SK-N-SH (cell line): Measurements from ENCODE around the gene KYNU. TPM values are rescaled to one million over a fixed set of nuclear protein-coding genes. Genes with fewer than 3 reads are reported as not detected.

ENCODE experiments used
- CTCF ChIA-PET: fragments of 300-600, 350-600 bp; formaldehyde crosslinking; extraction: SDS; loops from one replicate; lab custom pipeline; 2021; lab: Yijun Ruan, JAX
- POLR2A ChIA-PET: fragments of 350-600 bp; sonication (Branson Sonifier 250); formaldehyde crosslinking; extraction: SDS; loops from one replicate; lab custom pipeline; 2020; ENCODE audit warnings: antibody characterized with exemption, inconsistent platforms; lab: Yijun Ruan, JAX
- DNase-seq: peaks from one replicate; pipeline ENCODE4 v3.0.0; 2012
- H2AFZ ChIP-seq: fragments of 200-600 bp; sonication (generic); 2 replicates; pipeline ENCODE4 v1.8.1; 2016; ENCODE audit warnings: antibody characterized with exemption, mild to moderate bottlenecking, low read depth
- H3F3A ChIP-seq: fragments of 200-600 bp; sonication (generic); replicated peaks from 2 replicates; pipeline ENCODE3; 2016; ENCODE audit warnings: antibody characterized with exemption, mild to moderate bottlenecking; ENCODE audit not compliant: insufficient read depth
- H3K27ac ChIP-seq, 2 experiments: fragments of 200-500 bp in 1 of 2; fragments of 200-600 bp in 1 of 2; sonication (Bioruptor generic) in 1 of 2; sonication (generic), shearing (Covaris generic) in 1 of 2; 2 replicates each; pipeline versions ENCODE4 v1.5.1 to v1.6.1; 2014 to 2016; ENCODE audit warnings: low read depth in 2 of 2, inconsistent platforms in 1 of 2, low read length in 1 of 2, mild to moderate bottlenecking in 1 of 2, mixed read lengths in 1 of 2
- H3K27me3 ChIP-seq: fragments of 200-600 bp; sonication (generic), shearing (Covaris generic); 2 replicates; pipeline ENCODE4 v1.6.1; 2016; ENCODE audit warnings: mixed run types; ENCODE audit not compliant: insufficient read depth
- H3K36me3 ChIP-seq, 2 experiments: fragments of 200-500 bp in 1 of 2; fragments of 200-600 bp in 1 of 2; sonication (Bioruptor generic) in 1 of 2; sonication (generic) in 1 of 2; replicated peaks in 1 of 2; 2 replicates each; pipeline versions ENCODE3 to v1.5.1; 2014 to 2016; ENCODE audit warnings: low read length in 1 of 2, mild to moderate bottlenecking in 1 of 2; ENCODE audit not compliant: insufficient read depth in 2 of 2, control insufficient read depth in 1 of 2
- H3K4me1 ChIP-seq, 2 experiments: fragments of 200-500 bp in 1 of 2; fragments of 200-600 bp in 1 of 2; sonication (Bioruptor generic) in 1 of 2; sonication (generic), shearing (Covaris generic) in 1 of 2; 2 replicates each; pipeline versions ENCODE4 v1.5.1 to v1.6.1; 2014 to 2016; ENCODE audit warnings: low read depth in 1 of 2, low read length in 1 of 2, mixed run types in 1 of 2; ENCODE audit not compliant: insufficient read depth in 2 of 2, control insufficient read depth in 1 of 2
- H3K4me2 ChIP-seq: fragments of 200-600 bp; sonication (generic), shearing (Covaris generic); 2 replicates; pipeline ENCODE4 v1.6.1; 2017; ENCODE audit warnings: mixed run types
- H3K4me3 ChIP-seq, 2 experiments: fragments of 200-500 bp in 1 of 2; fragments of 200-600 bp in 1 of 2; sonication (Bioruptor generic) in 1 of 2; sonication (generic), shearing (Covaris generic) in 1 of 2; 2 replicates each; pipeline versions ENCODE4 v1.5.1 to v1.8.1; 2014 to 2016; ENCODE audit warnings: low read depth in 2 of 2, inconsistent platforms in 1 of 2, low read length in 1 of 2, mild to moderate bottlenecking in 1 of 2, mixed read lengths in 1 of 2, moderate library complexity in 1 of 2
- H3K79me2 ChIP-seq: fragments of 200-600 bp; sonication (generic); 2 replicates; pipeline ENCODE4 v1.8.1; 2017; ENCODE audit warnings: mild to moderate bottlenecking; ENCODE audit not compliant: insufficient read depth
- H3K9ac ChIP-seq: fragments of 200-600 bp; sonication (generic); 2 replicates; pipeline ENCODE4 v1.6.1; 2017; ENCODE audit warnings: mixed run types
- H3K9me2 ChIP-seq: fragments of 200-600 bp; sonication (generic); 2 replicates; pipeline ENCODE4 v1.6.1; 2017; ENCODE audit warnings: mixed run types
- H3K9me3 ChIP-seq: fragments of 200-600 bp; sonication (generic); 2 replicates; pipeline ENCODE4 v1.6.1; 2017; ENCODE audit warnings: mixed run types, mild to moderate bottlenecking, moderate library complexity
- H4K20me1 ChIP-seq: fragments of 200-600 bp; sonication (generic); 2 replicates; pipeline ENCODE4 v1.6.1; 2017; ENCODE audit warnings: mild to moderate bottlenecking, mixed run types; ENCODE audit not compliant: insufficient read depth
- EZH2phosphoT487 ChIP-seq: fragments of 200-600 bp; sonication (generic); IDR thresholded peaks from 2 replicates; pipeline ENCODE4 v1.6.1; 2017; ENCODE audit warnings: low read depth, mixed run types, mild to moderate bottlenecking, antibody characterized with exemption, moderate library complexity, borderline replicate concordance
- MAX ChIP-seq: IDR thresholded peaks from 2 replicates; pipeline ENCODE4 v1.4.0; 2012; ENCODE audit warnings: low read depth
- MXI1 ChIP-seq: IDR thresholded peaks from 2 replicates; pipeline ENCODE4 v1.6.1; 2012; ENCODE audit warnings: mild to moderate bottlenecking, low read depth, low read length, improper control_type of control experiment
- PBX3 ChIP-seq: IDR thresholded peaks from 2 replicates; pipeline ENCODE4; 2012
- POLR2AphosphoS5 ChIP-seq: IDR thresholded peaks from 2 replicates; pipeline ENCODE4 v1.6.1; 2012; ENCODE audit warnings: low read depth, low read length
- RAD21 ChIP-seq: IDR thresholded peaks from 2 replicates; pipeline ENCODE4 v1.6.1; 2012; ENCODE audit warnings: mild to moderate bottlenecking, low read length
- REST ChIP-seq: IDR thresholded peaks from 2 replicates; pipeline ENCODE4 v1.6.1; 2012; ENCODE audit warnings: mild to moderate bottlenecking, low read depth, low read length, moderate library complexity
- RXRA ChIP-seq: IDR thresholded peaks from 2 replicates; pipeline ENCODE4 v1.4.0; 2012; ENCODE audit warnings: low read depth, mild to moderate bottlenecking, borderline replicate concordance
- SMC3 ChIP-seq: IDR thresholded peaks from 2 replicates; pipeline ENCODE4 v1.6.1; 2012; ENCODE audit warnings: low read depth, low read length, improper control_type of control experiment
- TAF1 ChIP-seq: IDR thresholded peaks from 2 replicates; pipeline ENCODE4 v1.6.1; 2012; ENCODE audit warnings: low read depth, mild to moderate bottlenecking, low read length, moderate library complexity, borderline replicate concordance
- WGBS: methylation state at CpG from one replicate; pipeline ENCODE4 v1.1.6; 2017; ENCODE audit warnings: low lambda C conversion rate; 5-methylcytosine and 5-hydroxymethylcytosine counted together
- polyA plus RNA-seq, 3 experiments: library from polyadenylated mRNA; depleted of rRNA; stranded (reverse); fragments of >200 nt; gene quantifications; 2 replicates each; pipeline ENCODE4 v1.2.3, GENCODE V29; 2012

KYNU gene
- polyA plus RNA-seq, 1 of the 3 experiments (the other 2 are of a cell fraction): not detected

DNA sequence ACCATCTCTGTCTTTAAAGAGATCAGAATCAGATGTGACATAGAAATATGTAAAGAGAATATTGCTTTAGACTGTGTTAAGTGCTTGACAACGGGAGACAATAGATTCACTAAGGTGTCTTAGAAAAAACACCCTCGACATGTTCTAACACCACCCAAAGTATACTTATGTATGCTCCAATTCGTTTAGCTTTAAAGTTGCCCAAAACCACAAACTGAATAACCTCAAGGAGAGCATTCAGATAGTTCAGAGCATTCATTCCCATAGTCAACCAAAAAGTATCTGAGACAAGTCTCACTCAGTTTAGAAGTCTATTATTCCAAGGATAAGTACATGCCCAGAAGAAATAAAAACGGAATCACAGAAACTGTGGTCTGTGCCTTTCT is 96.4 kb downstream of the KYNU start (continued):
- TF ChIP-seq PBX3 (no peak), POLR2AphosphoS5 (no peak), MAX (no peak), RAD21 (no peak), TAF1 (no peak), MXI1 (no peak)

- Histone ChIP-seq H3K4me2 (no peak overlapping the region), H3K4me3 (no peak overlapping the region), H4K20me1 (no peaks in the 10 kb centered on the region), H3F3A (no peaks in the 10 kb centered on the region), H3K27ac (no peak overlapping the region), H2AFZ (peak overlapping the region; percentile 46; the same call in 1 of the 2 replicates), H3K9ac (no peak overlapping the region), H3K4me1 (no peaks in the 10 kb centered on the region; a peak in 1 of 4 replicates), H3K79me2 (no peaks in the 10 kb centered on the region), H3K36me3 (no peaks in the 10 kb centered on the region), H3K27me3 (no peaks in the 10 kb centered on the region), H3K9me2 (no peaks in the 10 kb centered on the region), H3K9me3 (no peaks in the 10 kb centered on the region)
- DNase-seq: no peak
- WGBS: 43% methylated on average over 3 of the region's 3 CpGs
- ChIA-PET POLR2A (no interaction called here), CTCF (interaction anchor here (0.6 to 4.4 kb wide), 6 partner anchors 10 to 1642 kb away, joined by 3 to 24 read pairs (median 4); no protein-coding TSS in a partner anchor)
- TF ChIP-seq SMC3 (no peak), EZH2phosphoT487 (no peak), RXRA (no peak), REST (no peak), POLR2AphosphoS5 (no peak)
These were observed 97.0 kb downstream of the KYNU start for GRCh38 chr2:142974288-142975024.
